GM10248 (cell line): Measurements from ENCODE around the gene LY6G5C.

ENCODE experiments used
- CTCF ChIA-PET: fragments of 300-600 bp; sonication (Branson Sonifier 250); formaldehyde crosslinking; extraction: SDS; loops from one replicate; lab custom pipeline; 2021; ENCODE audit warnings: antibody characterized with exemption; lab: Yijun Ruan, JAX
- POLR2A ChIA-PET: fragments of 350-650 bp; sonication (Branson Sonifier 250); formaldehyde crosslinking; extraction: SDS; loops from one replicate; lab custom pipeline; 2020; ENCODE audit warnings: antibody characterized with exemption; lab: Yijun Ruan, JAX
- DNase-seq: peaks from one replicate; pipeline ENCODE4 v3.0.0; 2012; ENCODE audit errors: extremely low spot score
- CTCF ChIP-seq: IDR thresholded peaks from 2 replicates; pipeline ENCODE4 v1.5.1; 2012; ENCODE audit warnings: mild to moderate bottlenecking, low read depth; ENCODE audit errors: extremely low read depth, missing control alignments, control extremely low read depth

Gene LY6G5C

GRCh38 chr6:31663961-31664789 is 16.7 kb downstream of the LY6G5C start:
- POLR2A ChIA-PET, result interaction anchor here (0.6 to 3.3 kb wide), 10 partner anchors 9 to 1036 kb away, joined by 3 to 15 read pairs (median 3); partner anchors contain the start of genes ABHD16A, APOM, BAG6 and HSPA1B
- DNase-seq, result no peak
- CTCF ChIA-PET, result interaction anchor here (0.9 to 4.2 kb wide), 11 partner anchors 9 to 288 kb away, joined by 3 to 27 read pairs (median 4); partner anchors contain the start of genes ATP6V1G2, BAG6 and NFKBIL1
- TF ChIP-seq CTCF, result no peak

GRCh38 chr6:31663126-31663960 is 17.5 kb downstream of the LY6G5C start:
- POLR2A ChIA-PET, result interaction anchor here (0.6 to 3.3 kb wide), 6 partner anchors 8 to 1041 kb away, joined by 3 to 15 read pairs (median 4); partner anchors contain the start of genes APOM, BAG6 and HSPA1B
- DNase-seq, result no peak
- CTCF ChIA-PET, result interaction anchor here (1.0 to 4.2 kb wide), 9 partner anchors 8 to 289 kb away, joined by 3 to 27 read pairs (median 4); partner anchors contain the start of genes ATP6V1G2, BAG6, MSH5 and NFKBIL1
- TF ChIP-seq CTCF, result no peak

- no peak for TF ChIP-seq CTCF
- CTCF ChIA-PET, result interaction anchor here (1.1 to 4.2 kb wide), 4 partner anchors 9 to 111 kb away, joined by 3 to 27 read pairs (median 9); partner anchors contain the start of genes BAG6 and MSH5
- DNase-seq, result no peak
- POLR2A ChIA-PET, result interaction anchor here (0.6 to 3.3 kb wide), 5 partner anchors 11 to 1039 kb away, joined by 3 to 15 read pairs (median 4); partner anchors contain the start of gene BAG6
Measured at GRCh38 chr6:31662124-31662723, 18.6 kb downstream of the LY6G5C start.

GRCh38 chr6:31661262-31662123 is 19.4 kb downstream of the LY6G5C start:
- POLR2A ChIA-PET, result interaction anchor here (0.6 to 1.0 kb wide), 3 partner anchors 9 to 756 kb away, joined by 3 to 6 read pairs (median 3); partner anchors contain the start of genes BAG6, HSPA1A and HSPA1L
- CTCF ChIA-PET, result interaction anchor here (1.2 to 4.2 kb wide), 5 partner anchors 9 to 227 kb away, joined by 3 to 27 read pairs (median 6); partner anchors contain the start of genes BAG6 and MSH5
- DNase-seq, result no peak
- TF ChIP-seq CTCF, result no peak
